Nephron progenitor cell (in vitro differentiated cells): Measurements from ENCODE around the gene ZFHX2.

Source experiments
- DNase-seq: peaks from one replicate; pipeline ENCODE4 v3.0.0; 2021
- H3K27ac Mint-ChIP-seq: 2 replicates; pipeline ENCODE4 v1.8.0; 2021; ENCODE audit warnings: mild to moderate bottlenecking, moderate library complexity, mixed read lengths
- H3K27me3 Mint-ChIP-seq: 2 replicates; pipeline ENCODE4 v1.8.0; 2021; ENCODE audit warnings: mild to moderate bottlenecking, low read depth, mixed read lengths; ENCODE audit not compliant: poor library complexity
- H3K36me3 Mint-ChIP-seq: 2 replicates; pipeline ENCODE4 v1.8.0; 2021; ENCODE audit warnings: low read depth, mixed read lengths
- H3K4me1 Mint-ChIP-seq: 2 replicates; pipeline ENCODE4 v1.8.0; 2021; ENCODE audit warnings: mixed read lengths
- H3K4me3 Mint-ChIP-seq: 2 replicates; pipeline ENCODE4 v1.8.0; 2021; ENCODE audit warnings: mild to moderate bottlenecking, moderate library complexity, mixed read lengths
- H3K9me3 Mint-ChIP-seq: 2 replicates; pipeline ENCODE4 v1.8.0; 2021; ENCODE audit warnings: mild to moderate bottlenecking, moderate library complexity, mixed read lengths
- TF ChIP-seq, protein P1 (sequence below): fragments of 200-600 bp; sonication (generic); IDR thresholded peaks from 2 replicates; pipeline ENCODE4 v1.5.0; 2021; ENCODE audit warnings: antibody characterized with exemption

The ZFHX2 gene

DNA sequence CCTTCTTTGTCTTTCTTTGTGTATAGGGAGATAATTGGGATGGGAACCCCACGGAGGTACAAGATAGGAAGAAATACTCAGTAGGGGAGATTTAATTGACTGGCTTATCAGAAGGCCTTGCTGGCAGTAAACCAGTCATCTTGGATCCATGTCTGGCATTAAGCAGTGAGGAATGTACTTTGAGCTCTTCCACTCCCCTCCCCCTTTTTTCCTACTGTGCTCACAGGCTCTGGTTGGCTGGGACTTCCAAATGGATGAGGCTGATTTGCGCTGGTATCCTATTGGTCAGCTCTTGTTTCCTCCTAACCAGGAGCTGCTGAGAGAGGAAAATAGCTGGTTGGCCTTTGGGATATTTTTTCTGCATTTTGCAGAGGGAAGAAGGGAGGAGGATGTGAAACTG lies 57.3 kb downstream of the ZFHX2 start:
- H3K36me3 Mint-ChIP-seq: no peaks in the 10 kb centered on the region
- H3K27ac Mint-ChIP-seq: peak overlapping the region; percentile 26
- H3K4me3 Mint-ChIP-seq: no peak overlapping the region
- no peaks in the 10 kb centered on the region for H3K9me3 Mint-ChIP-seq
- TF ChIP-seq, protein P1, sequence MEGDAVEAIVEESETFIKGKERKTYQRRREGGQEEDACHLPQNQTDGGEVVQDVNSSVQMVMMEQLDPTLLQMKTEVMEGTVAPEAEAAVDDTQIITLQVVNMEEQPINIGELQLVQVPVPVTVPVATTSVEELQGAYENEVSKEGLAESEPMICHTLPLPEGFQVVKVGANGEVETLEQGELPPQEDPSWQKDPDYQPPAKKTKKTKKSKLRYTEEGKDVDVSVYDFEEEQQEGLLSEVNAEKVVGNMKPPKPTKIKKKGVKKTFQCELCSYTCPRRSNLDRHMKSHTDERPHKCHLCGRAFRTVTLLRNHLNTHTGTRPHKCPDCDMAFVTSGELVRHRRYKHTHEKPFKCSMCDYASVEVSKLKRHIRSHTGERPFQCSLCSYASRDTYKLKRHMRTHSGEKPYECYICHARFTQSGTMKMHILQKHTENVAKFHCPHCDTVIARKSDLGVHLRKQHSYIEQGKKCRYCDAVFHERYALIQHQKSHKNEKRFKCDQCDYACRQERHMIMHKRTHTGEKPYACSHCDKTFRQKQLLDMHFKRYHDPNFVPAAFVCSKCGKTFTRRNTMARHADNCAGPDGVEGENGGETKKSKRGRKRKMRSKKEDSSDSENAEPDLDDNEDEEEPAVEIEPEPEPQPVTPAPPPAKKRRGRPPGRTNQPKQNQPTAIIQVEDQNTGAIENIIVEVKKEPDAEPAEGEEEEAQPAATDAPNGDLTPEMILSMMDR: no peak
- H3K4me1 Mint-ChIP-seq: peaks cover 20% of the 10 kb centered on the region
- H3K27me3 Mint-ChIP-seq: no peaks in the 10 kb centered on the region
- no peak for DNase-seq

DNA sequence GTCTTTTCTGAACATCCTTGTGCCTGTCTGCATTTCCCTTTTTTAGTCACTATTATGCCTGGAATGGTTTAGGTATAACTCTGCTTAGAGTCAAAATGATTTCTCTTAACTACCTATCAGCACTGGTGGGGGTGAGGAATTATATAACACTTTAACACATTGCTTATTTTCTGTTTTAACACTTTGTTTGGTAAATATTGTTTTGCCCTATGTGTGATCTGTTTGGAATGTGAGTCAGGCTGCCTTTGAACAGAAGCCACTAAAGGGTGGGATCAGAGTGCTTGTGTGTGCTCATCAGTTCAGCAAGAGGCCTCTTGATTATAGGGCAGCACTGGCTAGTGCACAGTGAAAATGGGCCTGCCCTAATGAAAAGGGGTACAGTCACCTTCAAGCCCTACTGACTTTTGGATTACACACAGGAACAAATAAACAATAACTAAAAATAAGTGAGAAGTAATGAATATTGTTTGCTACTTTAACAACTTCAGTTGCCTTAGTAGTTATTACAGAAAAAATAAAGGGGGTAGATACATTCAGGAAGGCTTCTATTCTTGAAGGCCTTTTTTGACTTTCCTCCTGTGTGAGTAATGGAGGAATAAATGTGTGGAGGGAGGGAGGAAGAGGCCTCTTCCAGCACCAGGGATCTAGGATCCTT lies 58.8 kb downstream of the ZFHX2 start:
- H3K27ac Mint-ChIP-seq: no peak overlapping the region
- no peak for DNase-seq
- no peaks in the 10 kb centered on the region for H3K27me3 Mint-ChIP-seq
- H3K4me3 Mint-ChIP-seq: no peak overlapping the region
- no peaks in the 10 kb centered on the region for H3K9me3 Mint-ChIP-seq
- H3K36me3 Mint-ChIP-seq: peaks cover under 1% of the 10 kb centered on the region
- peaks cover 20% of the 10 kb centered on the region for H3K4me1 Mint-ChIP-seq
- TF ChIP-seq, protein P1: no peak

DNA sequence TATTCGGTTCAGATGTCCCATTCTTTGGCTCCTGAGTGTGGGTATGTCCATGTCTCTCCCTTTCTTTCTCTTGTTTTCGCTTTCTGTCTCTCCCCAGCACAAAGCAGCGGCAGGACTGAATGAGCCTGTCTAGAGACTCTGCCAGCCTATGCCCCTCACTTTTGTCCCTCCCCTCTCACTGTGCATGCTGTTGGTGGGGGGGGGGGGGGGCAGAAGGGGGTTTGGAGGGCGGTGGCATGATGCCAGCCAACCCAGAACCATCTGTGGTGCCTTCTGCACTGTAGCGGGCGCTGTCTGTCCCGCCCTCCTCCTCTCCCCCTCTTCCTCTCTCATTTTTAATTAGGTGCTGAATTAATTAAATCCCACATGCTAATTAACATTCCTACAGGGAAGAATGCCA lies 64.3 kb downstream of the ZFHX2 start:
- Mint-ChIP-seq H3K27ac (no peak overlapping the region), H3K4me3 (no peak overlapping the region), H3K36me3 (peaks cover 5% of the 10 kb centered on the region), H3K27me3 (peaks cover 3% of the 10 kb centered on the region), H3K4me1 (peaks cover 29% of the 10 kb centered on the region), H3K9me3 (no peaks in the 10 kb centered on the region)
- TF ChIP-seq, protein P1: no peak
- no peak for DNase-seq

DNA sequence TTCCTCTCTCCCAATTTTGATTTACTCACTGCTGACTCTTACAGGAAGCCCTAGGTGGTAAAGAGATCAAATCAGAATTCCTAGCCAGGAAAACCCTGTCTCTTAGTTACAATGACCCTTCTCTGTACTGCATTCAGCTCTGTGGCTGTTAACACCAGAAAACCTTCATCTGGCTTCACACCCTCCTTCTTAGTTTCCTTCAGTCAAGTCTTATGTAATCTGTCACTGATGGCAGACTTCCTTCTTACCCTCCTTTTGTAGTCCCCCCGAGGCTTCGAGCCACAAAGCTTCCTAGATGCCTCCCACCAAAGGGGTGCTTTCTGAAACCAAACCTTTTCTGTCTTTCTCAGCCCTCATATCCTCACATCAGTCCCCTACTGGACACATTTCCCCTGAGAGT lies 65.5 kb downstream of the ZFHX2 start:
- Mint-ChIP-seq H3K4me1 (peaks cover 34% of the 10 kb centered on the region), H3K9me3 (no peaks in the 10 kb centered on the region), H3K36me3 (peaks cover 5% of the 10 kb centered on the region), H3K27ac (peak overlapping the region; percentile 6), H3K4me3 (no peak overlapping the region), H3K27me3 (peaks cover 3% of the 10 kb centered on the region)
- TF ChIP-seq, protein P1: no peak
- no peak for DNase-seq

DNA sequence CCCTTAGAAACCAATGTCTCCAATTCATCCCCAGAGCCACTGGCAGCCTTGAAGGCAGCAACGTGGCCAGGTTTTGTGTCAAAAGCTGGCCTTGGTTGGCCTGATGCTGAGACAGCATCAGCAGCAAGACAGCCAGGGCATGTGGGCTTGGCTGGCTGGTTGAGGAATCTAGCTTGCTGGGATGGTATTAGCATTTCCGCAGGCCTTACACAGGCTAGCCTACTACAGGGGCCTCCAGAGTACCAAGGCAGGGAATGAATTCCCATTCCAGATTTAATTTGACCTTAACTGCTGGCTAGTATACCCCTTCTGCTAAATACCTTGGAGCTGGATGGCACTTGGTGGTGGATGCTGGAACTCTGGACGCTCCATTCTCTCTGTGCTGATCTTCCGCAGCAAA lies 66.2 kb downstream of the ZFHX2 start:
- TF ChIP-seq, protein P1: no peak
- DNase-seq: no peak
- peaks cover 3% of the 10 kb centered on the region for H3K27me3 Mint-ChIP-seq
- peaks cover 5% of the 10 kb centered on the region for H3K36me3 Mint-ChIP-seq
- H3K4me1 Mint-ChIP-seq: peaks cover 34% of the 10 kb centered on the region
- no peak overlapping the region for H3K27ac Mint-ChIP-seq
- no peaks in the 10 kb centered on the region for H3K9me3 Mint-ChIP-seq
- H3K4me3 Mint-ChIP-seq: no peak overlapping the region

DNA sequence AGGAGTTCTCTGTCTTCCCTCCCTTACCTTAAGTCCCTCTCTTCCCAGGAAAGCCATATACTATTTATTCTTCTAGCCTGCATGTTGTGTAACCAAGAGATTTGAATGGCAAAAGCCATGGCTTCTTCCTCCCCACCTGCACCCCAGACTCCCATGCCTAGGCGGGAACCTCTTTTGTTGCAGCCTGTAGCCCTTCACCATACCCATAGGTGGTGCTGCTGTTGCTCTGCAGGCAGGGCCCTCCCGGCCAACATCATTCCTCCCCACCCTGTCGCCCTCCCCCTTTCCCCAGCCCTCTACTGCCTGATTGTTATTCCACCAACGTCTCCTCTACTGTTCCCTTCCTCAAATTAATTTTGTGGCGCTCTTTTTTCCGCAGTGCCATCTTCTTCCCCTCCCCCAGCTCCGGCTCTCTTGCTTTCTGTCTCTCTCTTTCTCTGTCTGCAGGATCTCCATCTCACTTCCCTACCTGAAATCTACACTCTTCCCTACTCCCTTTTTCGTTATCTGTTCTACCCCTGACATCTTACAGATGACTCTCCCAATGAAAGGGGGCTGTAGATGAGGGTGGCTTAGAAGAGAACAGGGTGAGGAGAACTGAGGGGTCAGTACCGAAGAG lies 68.2 kb downstream of the ZFHX2 start:
- Mint-ChIP-seq H3K9me3 (no peaks in the 10 kb centered on the region), H3K27ac (peak overlapping the region; percentile 80), H3K4me3 (peak overlapping the region; percentile 67), H3K27me3 (peaks cover 3% of the 10 kb centered on the region), H3K4me1 (peaks cover 37% of the 10 kb centered on the region), H3K36me3 (peaks cover 8% of the 10 kb centered on the region)
- TF ChIP-seq, protein P1: peak; percentile 75
- peak; percentile 63 for DNase-seq
